Measurements from ENCODE around the gene SEMA6A.

SEMA6A gene

GRCh38 chr5:116424951-116425350 lies 149.7 kb downstream of the SEMA6A start:
- no peak for TF ChIP-seq PPARA (CRISPR knock-in tag; IDR thresholded peaks at IDR 0.05; ENCODE audit: borderline replicate concordance)
- TF ChIP-seq POU6F1 (CRISPR knock-in tag; IDR thresholded peaks at IDR 0.05; ENCODE audit: borderline replicate concordance, low read depth): no peak
- TF ChIP-seq RARB (CRISPR knock-in tag; IDR thresholded peaks at IDR 0.05): no peak
- TF ChIP-seq ISL1 (CRISPR knock-in tag; IDR thresholded peaks at IDR 0.05): no peak
- TF ChIP-seq GLIS3 (CRISPR knock-in tag; IDR thresholded peaks at IDR 0.05): no peak
- no peak for TF ChIP-seq ZNF565 (CRISPR knock-in tag; conservative IDR thresholded peaks at IDR 0.05; ENCODE audit: low read depth)
- ATAC-seq: no peak

GRCh38 chr5:116424258-116424615 lies 150.4 kb downstream of the SEMA6A start:
- TF ChIP-seq ZFP3 (CRISPR knock-in tag; IDR thresholded peaks at IDR 0.05) (no peak), ZFP30 (CRISPR knock-in tag; IDR thresholded peaks at IDR 0.05) (no peak), RARB (CRISPR knock-in tag; IDR thresholded peaks at IDR 0.05) (no peak), TCF4 (CRISPR knock-in tag; IDR thresholded peaks at IDR 0.05; ENCODE audit: borderline replicate concordance) (no peak), GLIS3 (CRISPR knock-in tag; IDR thresholded peaks at IDR 0.05) (no peak), ESRRG (CRISPR knock-in tag; IDR thresholded peaks at IDR 0.05) (no peak), ISL1 (CRISPR knock-in tag; IDR thresholded peaks at IDR 0.05) (no peak), ARNTL (CRISPR knock-in tag; IDR thresholded peaks at IDR 0.05; ENCODE audit: borderline replicate concordance, low read depth) (no peak), SNAI2 (CRISPR knock-in tag; IDR thresholded peaks at IDR 0.05) (no peak), CSDC2 (CRISPR knock-in tag; IDR thresholded peaks at IDR 0.05) (no peak), PATZ1 (CRISPR knock-in tag; IDR thresholded peaks at IDR 0.05; ENCODE audit: borderline replicate concordance) (no peak), ZC3H10 (CRISPR knock-in tag; IDR thresholded peaks at IDR 0.05) (no peak), TSHZ2 (CRISPR knock-in tag; IDR thresholded peaks at IDR 0.05) (no peak), ZNF70 (CRISPR knock-in tag; IDR thresholded peaks at IDR 0.05) (no peak), CREB5 (CRISPR knock-in tag; IDR thresholded peaks at IDR 0.05; ENCODE audit: low read depth) (no peak), PPARA (CRISPR knock-in tag; IDR thresholded peaks at IDR 0.05; ENCODE audit: borderline replicate concordance) (no peak)
- no peak for ATAC-seq

GRCh38 chr5:116423587-116424257 lies 150.9 kb downstream of the SEMA6A start:
- TF ChIP-seq ARNTL (CRISPR knock-in tag; IDR thresholded peaks at IDR 0.05; ENCODE audit: borderline replicate concordance, low read depth) (no peak), CSDC2 (CRISPR knock-in tag; IDR thresholded peaks at IDR 0.05) (no peak), ZNF70 (CRISPR knock-in tag; IDR thresholded peaks at IDR 0.05) (no peak), ISL1 (CRISPR knock-in tag; IDR thresholded peaks at IDR 0.05) (no peak), ZNF8 (CRISPR knock-in tag; IDR thresholded peaks at IDR 0.05) (no peak), ZNF565 (CRISPR knock-in tag; conservative IDR thresholded peaks at IDR 0.05; ENCODE audit: low read depth) (no peak), TSHZ2 (CRISPR knock-in tag; IDR thresholded peaks at IDR 0.05) (no peak), ZC3H10 (CRISPR knock-in tag; IDR thresholded peaks at IDR 0.05) (no peak), ZFP30 (CRISPR knock-in tag; IDR thresholded peaks at IDR 0.05) (no peak), PATZ1 (CRISPR knock-in tag; IDR thresholded peaks at IDR 0.05; ENCODE audit: borderline replicate concordance) (no peak), ESRRG (CRISPR knock-in tag; IDR thresholded peaks at IDR 0.05) (no peak), ZFP3 (CRISPR knock-in tag; IDR thresholded peaks at IDR 0.05) (no peak), TCF4 (CRISPR knock-in tag; IDR thresholded peaks at IDR 0.05; ENCODE audit: borderline replicate concordance) (no peak)
- no peak for ATAC-seq
